Chondrocyte (in vitro differentiated cells): ENCODE data around the gene MYH13. TPM values are rescaled to one million over a fixed set of nuclear protein-coding genes. Genes with fewer than 3 reads are reported as not detected.

Experiments used
- DNase-seq: peaks from one replicate; pipeline ENCODE4 v3.0.0; 2021; ENCODE audit warnings: mixed read lengths, low spot score
- H3K27ac Mint-ChIP-seq: one replicate; pipeline ENCODE4 v1.8.0; 2021; ENCODE audit warnings: mild to moderate bottlenecking, moderate library complexity, mixed read lengths; ENCODE audit not compliant: unreplicated experiment
- H3K27me3 Mint-ChIP-seq: 2 replicates; pipeline ENCODE4 v1.8.0; 2021; ENCODE audit warnings: low read depth, mixed read lengths
- H3K36me3 Mint-ChIP-seq: 2 replicates; pipeline ENCODE4 v1.8.0; 2021; ENCODE audit warnings: low read depth, mixed read lengths
- H3K4me1 Mint-ChIP-seq: 2 replicates; pipeline ENCODE4 v1.8.0; 2021; ENCODE audit warnings: low read depth, mild to moderate bottlenecking, mixed read lengths
- H3K4me3 Mint-ChIP-seq: one replicate; pipeline ENCODE4 v1.8.0; 2021; ENCODE audit warnings: mild to moderate bottlenecking, moderate library complexity, mixed read lengths; ENCODE audit not compliant: unreplicated experiment
- H3K9me3 Mint-ChIP-seq: 2 replicates; pipeline ENCODE4 v1.8.0; 2021; ENCODE audit warnings: low read depth, mixed read lengths
- total RNA-seq: library from RNA; stranded (reverse); gene quantifications from 3 replicates; pipeline ENCODE4 v1.2.1, GENCODE V29; 2021
- TF ChIP-seq, protein P1 (sequence below): fragments of 200-600 bp; sonication (generic); IDR thresholded peaks from 2 replicates; pipeline ENCODE4 v1.5.0; 2021; ENCODE audit warnings: antibody characterized with exemption, mild to moderate bottlenecking, moderate library complexity

The MYH13 gene
- total RNA-seq, 1 donor from 2014 or later = not detected

DNA sequence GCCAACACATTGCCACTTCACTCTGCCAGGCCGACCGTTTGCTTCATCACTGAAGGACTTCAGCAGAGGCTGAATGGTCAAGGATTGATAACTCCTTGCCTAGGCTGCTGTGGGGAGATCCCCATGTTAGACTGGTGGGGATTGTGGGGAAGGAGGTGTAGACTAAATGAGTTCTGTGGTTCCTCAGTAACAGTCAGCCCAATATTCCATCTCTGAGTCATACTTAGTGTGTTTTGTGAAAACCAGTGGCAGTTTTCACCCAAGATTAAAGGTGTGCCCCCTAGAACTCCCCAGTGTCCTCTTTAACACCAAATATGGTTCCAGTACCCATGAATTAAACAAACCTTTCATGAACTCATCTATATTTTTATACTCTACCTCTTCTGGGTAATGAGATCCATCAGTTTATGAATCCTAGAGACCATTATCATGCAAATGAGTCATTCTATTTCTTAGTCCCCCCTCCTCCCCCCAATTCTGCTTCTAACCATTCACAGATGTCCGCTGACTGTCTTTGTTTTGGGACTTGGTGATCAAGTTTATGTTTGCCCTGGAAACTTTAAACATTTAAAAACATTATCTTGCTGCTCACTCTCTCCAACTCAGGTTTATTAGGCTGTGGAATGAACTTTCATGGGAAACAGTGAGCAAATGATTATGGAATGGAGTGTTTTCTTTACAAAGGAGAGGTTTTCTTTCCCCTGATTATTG is 107.6 kb downstream of the MYH13 start:
- DNase-seq = no peak
- no peak overlapping the region for H3K27ac Mint-ChIP-seq
- peaks cover 10% of the 10 kb centered on the region for H3K27me3 Mint-ChIP-seq
- H3K9me3 Mint-ChIP-seq = peaks cover 6% of the 10 kb centered on the region
- no peaks in the 10 kb centered on the region for H3K4me1 Mint-ChIP-seq
- H3K4me3 Mint-ChIP-seq = no peak overlapping the region
- H3K36me3 Mint-ChIP-seq = no peaks in the 10 kb centered on the region
- TF ChIP-seq, protein P1, sequence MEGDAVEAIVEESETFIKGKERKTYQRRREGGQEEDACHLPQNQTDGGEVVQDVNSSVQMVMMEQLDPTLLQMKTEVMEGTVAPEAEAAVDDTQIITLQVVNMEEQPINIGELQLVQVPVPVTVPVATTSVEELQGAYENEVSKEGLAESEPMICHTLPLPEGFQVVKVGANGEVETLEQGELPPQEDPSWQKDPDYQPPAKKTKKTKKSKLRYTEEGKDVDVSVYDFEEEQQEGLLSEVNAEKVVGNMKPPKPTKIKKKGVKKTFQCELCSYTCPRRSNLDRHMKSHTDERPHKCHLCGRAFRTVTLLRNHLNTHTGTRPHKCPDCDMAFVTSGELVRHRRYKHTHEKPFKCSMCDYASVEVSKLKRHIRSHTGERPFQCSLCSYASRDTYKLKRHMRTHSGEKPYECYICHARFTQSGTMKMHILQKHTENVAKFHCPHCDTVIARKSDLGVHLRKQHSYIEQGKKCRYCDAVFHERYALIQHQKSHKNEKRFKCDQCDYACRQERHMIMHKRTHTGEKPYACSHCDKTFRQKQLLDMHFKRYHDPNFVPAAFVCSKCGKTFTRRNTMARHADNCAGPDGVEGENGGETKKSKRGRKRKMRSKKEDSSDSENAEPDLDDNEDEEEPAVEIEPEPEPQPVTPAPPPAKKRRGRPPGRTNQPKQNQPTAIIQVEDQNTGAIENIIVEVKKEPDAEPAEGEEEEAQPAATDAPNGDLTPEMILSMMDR = no peak

DNA sequence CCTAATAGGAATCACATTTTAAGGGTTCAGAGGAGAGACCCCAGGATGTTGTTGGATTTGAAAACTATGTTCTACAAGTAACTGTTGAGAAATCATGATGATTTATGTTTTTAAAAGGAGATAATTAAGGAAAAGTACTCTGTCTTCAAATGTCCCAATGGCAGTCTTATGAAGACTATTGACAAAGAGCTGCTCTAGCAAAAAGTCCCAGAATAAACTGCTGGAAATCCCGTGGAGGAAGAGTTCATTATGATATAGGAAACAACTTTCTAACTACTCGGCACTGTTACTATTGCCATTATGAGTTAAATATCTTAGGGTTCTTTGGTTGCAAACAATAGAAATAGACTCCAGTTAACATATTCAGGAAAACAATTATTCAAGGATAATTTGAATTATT is 108.8 kb downstream of the MYH13 start:
- no peaks in the 10 kb centered on the region for H3K4me1 Mint-ChIP-seq
- no peak for DNase-seq
- H3K27ac Mint-ChIP-seq = no peak overlapping the region
- TF ChIP-seq, protein P1 = no peak
- H3K9me3 Mint-ChIP-seq = peaks cover 6% of the 10 kb centered on the region
- no peaks in the 10 kb centered on the region for H3K36me3 Mint-ChIP-seq
- H3K4me3 Mint-ChIP-seq = no peak overlapping the region
- H3K27me3 Mint-ChIP-seq = peaks cover 7% of the 10 kb centered on the region

DNA sequence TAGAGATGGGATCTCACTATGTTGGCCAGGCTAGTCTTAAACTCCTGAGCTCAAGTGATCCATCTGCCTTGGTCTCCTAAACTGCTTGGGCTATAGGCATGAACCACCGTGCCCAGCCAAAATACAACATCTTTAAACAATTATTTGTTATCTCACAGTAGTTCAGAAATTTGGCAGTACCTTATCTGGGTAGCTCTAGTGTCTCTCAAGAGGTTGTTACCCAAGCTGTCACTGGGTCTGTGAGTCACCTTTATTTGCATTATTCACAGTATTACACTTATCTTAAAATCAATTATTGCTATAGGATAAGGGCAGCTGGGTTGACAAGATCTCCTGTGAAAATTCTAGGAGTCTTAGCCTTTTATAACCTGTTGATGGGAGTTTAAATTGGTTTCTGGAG is 110.4 kb downstream of the MYH13 start:
- DNase-seq = no peak
- TF ChIP-seq, protein P1 = no peak
- Mint-ChIP-seq H3K27ac (no peak overlapping the region), H3K4me1 (no peaks in the 10 kb centered on the region), H3K9me3 (peaks cover 2% of the 10 kb centered on the region), H3K4me3 (no peak overlapping the region), H3K36me3 (no peaks in the 10 kb centered on the region), H3K27me3 (peaks cover 4% of the 10 kb centered on the region)

DNA sequence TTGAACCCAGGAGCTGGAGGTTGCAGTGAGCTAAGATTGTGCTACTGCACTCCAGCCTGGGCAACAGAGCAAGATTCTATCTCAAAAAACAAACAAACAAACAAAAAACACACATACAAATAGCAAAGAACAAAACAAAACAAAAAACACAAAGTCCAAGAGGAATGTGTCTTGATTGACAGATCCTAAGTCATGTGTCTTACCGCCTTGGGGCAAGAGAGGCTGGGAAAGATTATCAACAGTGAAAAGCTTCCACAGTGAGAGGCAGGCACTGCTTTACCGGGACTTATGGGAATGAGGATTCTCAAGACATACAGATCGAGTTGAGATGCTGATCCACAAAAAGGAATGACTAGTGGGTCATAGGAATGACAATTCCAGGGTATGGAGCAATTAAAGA is 111.7 kb downstream of the MYH13 start:
- DNase-seq = no peak
- H3K27me3 Mint-ChIP-seq = peaks cover 4% of the 10 kb centered on the region
- TF ChIP-seq, protein P1 = no peak

DNA sequence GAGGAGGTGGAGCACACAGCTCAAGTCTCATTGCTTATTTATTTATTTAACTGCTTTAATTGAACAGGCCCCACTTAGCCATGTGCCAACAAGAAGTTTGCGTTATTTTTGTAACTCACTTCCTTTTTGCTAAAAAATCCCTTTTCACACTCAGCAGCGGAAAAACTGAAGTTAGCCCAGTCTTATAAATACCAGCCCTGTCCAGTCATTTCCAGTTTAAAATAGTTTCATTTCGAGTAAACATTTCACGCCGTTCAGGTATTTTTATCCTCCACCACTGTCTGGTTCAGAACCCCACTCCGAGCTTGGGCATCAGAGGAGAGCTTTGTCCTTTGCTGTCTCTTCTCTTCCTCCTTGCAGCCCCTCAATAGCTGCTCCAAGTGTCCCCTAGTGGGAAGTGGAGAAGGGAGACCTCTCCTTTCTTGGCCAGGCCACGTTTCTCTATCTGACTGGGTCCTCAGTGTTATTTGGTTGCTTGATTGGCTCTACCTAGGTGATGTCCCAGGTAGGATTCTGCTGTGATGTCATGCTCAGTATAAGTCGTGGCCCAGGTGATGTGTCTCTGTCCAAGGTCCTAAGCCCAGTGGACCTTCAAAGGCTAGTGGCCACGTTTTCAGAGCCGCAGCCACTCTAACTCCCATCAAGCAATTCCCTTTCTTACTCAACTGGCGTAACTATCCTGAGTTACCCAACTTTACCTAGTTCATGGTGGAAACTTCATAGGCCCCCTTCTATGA is 121.4 kb downstream of the MYH13 start:
- Mint-ChIP-seq H3K4me1 (peaks cover 14% of the 10 kb centered on the region), H3K27ac (no peak overlapping the region), H3K27me3 (peaks cover 8% of the 10 kb centered on the region), H3K9me3 (peaks cover 2% of the 10 kb centered on the region), H3K36me3 (peaks cover 1% of the 10 kb centered on the region), H3K4me3 (no peak overlapping the region)
- no peak for DNase-seq
- TF ChIP-seq, protein P1 = no peak

More for the DNA sequence above, 111.7 kb downstream of the MYH13 start:
- Mint-ChIP-seq H3K27ac (no peak overlapping the region), H3K4me1 (no peaks in the 10 kb centered on the region), H3K9me3 (no peaks in the 10 kb centered on the region), H3K36me3 (no peaks in the 10 kb centered on the region), H3K4me3 (no peak overlapping the region)

Other genes with a start within 250 kb of the MYH13 start
- 6.1 to 15.6 TPM (median 6.9 TPM) in 3 replicates for gene GAS7, start 174.4 kb downstream of the MYH13 start, total RNA-seq
- not detected in 3 replicates for gene MYH8, start 48.9 kb upstream of the MYH13 start, total RNA-seq
- not detected in 3 replicates for gene MYH4, start 96.6 kb upstream of the MYH13 start, total RNA-seq
- gene MYH1, start 145.5 kb upstream of the MYH13 start, total RNA-seq = not detected in 3 replicates
- not detected in 3 replicates for gene MYH2, start 176.7 kb upstream of the MYH13 start, total RNA-seq